Measurements from ENCODE around the gene GGA3.

GGA3 gene

DNA sequence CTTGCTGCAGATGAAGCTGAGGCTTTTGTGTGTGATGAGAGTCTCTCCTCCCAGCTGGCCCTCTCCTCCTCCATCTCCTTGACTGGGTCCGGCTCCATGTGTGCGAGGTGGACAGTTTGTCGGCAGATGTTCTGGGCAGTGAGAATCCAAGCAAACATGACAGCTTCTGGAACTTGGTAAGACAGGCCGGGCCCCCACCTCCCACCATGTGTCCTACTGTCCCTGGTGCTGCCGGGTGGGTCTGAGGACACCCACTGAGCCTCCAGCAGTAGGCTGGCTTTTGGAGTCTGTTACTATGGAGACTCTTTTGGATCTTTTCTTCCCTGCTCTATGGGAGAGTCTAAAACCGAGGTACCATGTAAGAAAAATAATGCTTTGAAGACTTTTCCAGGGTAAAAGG lies 43.3 kb downstream of the GGA3 start:
- Histone ChIP-seq H3F3A (ENCODE audit: insufficient read depth, low read length) (no peaks in the 10 kb centered on the region), H3K79me2 (ENCODE audit: low read length) (peaks cover 12% of the 10 kb centered on the region), H4K20me1 (ENCODE audit: insufficient read depth, low read length) (no peaks in the 10 kb centered on the region), H3K27me3 (replicated peaks; ENCODE audit: insufficient read depth, low read length) (no peaks in the 10 kb centered on the region), H3K9me3 (replicated peaks; ENCODE audit: insufficient read depth, low read length) (no peaks in the 10 kb centered on the region), H2AFZ (ENCODE audit: low read length) (no peak overlapping the region), H3K9ac (ENCODE audit: low read length) (no peak overlapping the region), H3K27ac (ENCODE audit: low read length) (no peak overlapping the region), H3K36me3 (replicated peaks; ENCODE audit: insufficient read depth, low read length) (peaks cover 5% of the 10 kb centered on the region; the same call in 1 of the 2 replicates), H3K4me1 (ENCODE audit: low read length) (no peaks in the 10 kb centered on the region), H3K9me2 (replicated peaks; ENCODE audit: insufficient read depth, low read length) (no peaks in the 10 kb centered on the region), H3K4me3 (ENCODE audit: low read length) (no peak overlapping the region), H3K4me2 (ENCODE audit: low read depth, low read length) (no peak overlapping the region)
- DNase-seq = no peak
- TF ChIP-seq EZH2phosphoT487 (IDR thresholded peaks at IDR 0.05; ENCODE audit: low read length) (no peak), EZH2 (optimal IDR thresholded peaks at IDR 0.05; ENCODE audit: low read depth, low read length) (no peak)
- TF ChIP-seq, protein P1, sequence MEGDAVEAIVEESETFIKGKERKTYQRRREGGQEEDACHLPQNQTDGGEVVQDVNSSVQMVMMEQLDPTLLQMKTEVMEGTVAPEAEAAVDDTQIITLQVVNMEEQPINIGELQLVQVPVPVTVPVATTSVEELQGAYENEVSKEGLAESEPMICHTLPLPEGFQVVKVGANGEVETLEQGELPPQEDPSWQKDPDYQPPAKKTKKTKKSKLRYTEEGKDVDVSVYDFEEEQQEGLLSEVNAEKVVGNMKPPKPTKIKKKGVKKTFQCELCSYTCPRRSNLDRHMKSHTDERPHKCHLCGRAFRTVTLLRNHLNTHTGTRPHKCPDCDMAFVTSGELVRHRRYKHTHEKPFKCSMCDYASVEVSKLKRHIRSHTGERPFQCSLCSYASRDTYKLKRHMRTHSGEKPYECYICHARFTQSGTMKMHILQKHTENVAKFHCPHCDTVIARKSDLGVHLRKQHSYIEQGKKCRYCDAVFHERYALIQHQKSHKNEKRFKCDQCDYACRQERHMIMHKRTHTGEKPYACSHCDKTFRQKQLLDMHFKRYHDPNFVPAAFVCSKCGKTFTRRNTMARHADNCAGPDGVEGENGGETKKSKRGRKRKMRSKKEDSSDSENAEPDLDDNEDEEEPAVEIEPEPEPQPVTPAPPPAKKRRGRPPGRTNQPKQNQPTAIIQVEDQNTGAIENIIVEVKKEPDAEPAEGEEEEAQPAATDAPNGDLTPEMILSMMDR (IDR thresholded peaks at IDR 0.05; ENCODE audit: low read length) = no peak

DNA sequence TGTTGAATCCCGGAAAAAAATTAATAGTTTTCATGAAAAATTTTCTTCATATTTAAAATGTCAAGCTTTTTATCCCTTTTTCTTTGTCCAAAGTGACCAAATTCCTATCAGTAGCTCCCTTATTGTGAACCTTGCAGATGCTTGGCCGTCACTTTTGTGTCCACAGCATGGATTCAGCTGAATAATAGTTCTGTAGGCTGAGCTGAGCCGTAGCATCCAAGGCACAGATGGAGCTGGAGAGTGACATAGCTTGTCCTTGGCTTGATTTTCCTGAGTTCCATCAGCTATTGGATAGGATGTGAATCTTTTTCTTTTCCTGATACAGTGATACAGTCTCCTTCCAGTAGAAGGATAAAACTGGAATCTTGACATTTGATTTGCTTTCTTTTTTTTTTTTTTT lies 52.3 kb downstream of the GGA3 start:
- Histone ChIP-seq H3K79me2 (ENCODE audit: low read length) (peaks cover 62% of the 10 kb centered on the region), H3K9me3 (replicated peaks; ENCODE audit: insufficient read depth, low read length) (no peaks in the 10 kb centered on the region), H4K20me1 (ENCODE audit: insufficient read depth, low read length) (no peaks in the 10 kb centered on the region), H3K4me3 (ENCODE audit: low read length) (no peak overlapping the region), H3F3A (ENCODE audit: insufficient read depth, low read length) (no peaks in the 10 kb centered on the region), H3K4me2 (ENCODE audit: low read depth, low read length) (no peak overlapping the region), H3K9me2 (replicated peaks; ENCODE audit: insufficient read depth, low read length) (no peaks in the 10 kb centered on the region), H3K27me3 (replicated peaks; ENCODE audit: insufficient read depth, low read length) (no peaks in the 10 kb centered on the region), H2AFZ (ENCODE audit: low read length) (no peak overlapping the region), H3K27ac (ENCODE audit: low read length) (no peak overlapping the region), H3K4me1 (ENCODE audit: low read length) (no peaks in the 10 kb centered on the region), H3K9ac (ENCODE audit: low read length) (no peak overlapping the region), H3K36me3 (replicated peaks; ENCODE audit: insufficient read depth, low read length) (no peaks in the 10 kb centered on the region; the same call in none of the 2 replicates)
- DNase-seq = no peak
- TF ChIP-seq EZH2phosphoT487 (IDR thresholded peaks at IDR 0.05; ENCODE audit: low read length) = no peak
- no peak for TF ChIP-seq EZH2 (optimal IDR thresholded peaks at IDR 0.05; ENCODE audit: low read depth, low read length)
- TF ChIP-seq, protein P1 (IDR thresholded peaks at IDR 0.05; ENCODE audit: low read length) = no peak

DNA sequence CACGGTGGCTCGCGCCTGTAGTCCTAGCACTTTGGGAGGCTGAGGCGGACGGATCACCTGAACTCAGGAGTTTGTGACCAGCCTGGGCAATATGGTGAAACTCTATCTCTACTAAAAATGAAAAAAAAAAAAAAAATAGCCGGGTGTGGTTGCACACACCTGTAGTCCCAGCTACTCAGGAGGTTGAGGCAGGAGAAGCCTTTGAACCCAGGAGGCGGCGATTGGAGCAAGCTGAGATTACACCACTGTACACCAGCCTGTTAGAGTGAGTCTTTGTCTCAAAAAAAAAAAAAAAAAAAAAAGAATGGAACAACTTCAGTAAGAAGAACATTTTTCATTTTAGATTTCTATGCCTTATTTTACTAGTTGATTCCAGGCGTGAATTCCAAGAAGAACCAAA lies 53.2 kb downstream of the GGA3 start:
- Histone ChIP-seq H3F3A (ENCODE audit: insufficient read depth, low read length) (no peaks in the 10 kb centered on the region), H3K27me3 (replicated peaks; ENCODE audit: insufficient read depth, low read length) (no peaks in the 10 kb centered on the region), H2AFZ (ENCODE audit: low read length) (no peak overlapping the region), H3K9me3 (replicated peaks; ENCODE audit: insufficient read depth, low read length) (no peaks in the 10 kb centered on the region), H3K4me3 (ENCODE audit: low read length) (no peak overlapping the region), H3K4me2 (ENCODE audit: low read depth, low read length) (no peak overlapping the region), H3K4me1 (ENCODE audit: low read length) (no peaks in the 10 kb centered on the region), H4K20me1 (ENCODE audit: insufficient read depth, low read length) (no peaks in the 10 kb centered on the region), H3K36me3 (replicated peaks; ENCODE audit: insufficient read depth, low read length) (no peaks in the 10 kb centered on the region; the same call in 1 of the 2 replicates), H3K9ac (ENCODE audit: low read length) (no peak overlapping the region), H3K79me2 (ENCODE audit: low read length) (peaks cover 59% of the 10 kb centered on the region), H3K9me2 (replicated peaks; ENCODE audit: insufficient read depth, low read length) (no peaks in the 10 kb centered on the region), H3K27ac (ENCODE audit: low read length) (no peak overlapping the region)
- TF ChIP-seq, protein P1 (IDR thresholded peaks at IDR 0.05; ENCODE audit: low read length) = no peak
- TF ChIP-seq EZH2 (optimal IDR thresholded peaks at IDR 0.05; ENCODE audit: low read depth, low read length) (no peak), EZH2phosphoT487 (IDR thresholded peaks at IDR 0.05; ENCODE audit: low read length) (no peak)
- no peak for DNase-seq

All from MM.1S (cell line).